ENCODE data around the gene ARHGAP26. TPM values are rescaled to one million over a fixed set of nuclear protein-coding genes. Genes with fewer than 3 reads are reported as not detected.

Gene ARHGAP26
- total RNA-seq, 4 donors from 2014 or later: 28.2 to 52.3 (median 37.9) TPM

DNA sequence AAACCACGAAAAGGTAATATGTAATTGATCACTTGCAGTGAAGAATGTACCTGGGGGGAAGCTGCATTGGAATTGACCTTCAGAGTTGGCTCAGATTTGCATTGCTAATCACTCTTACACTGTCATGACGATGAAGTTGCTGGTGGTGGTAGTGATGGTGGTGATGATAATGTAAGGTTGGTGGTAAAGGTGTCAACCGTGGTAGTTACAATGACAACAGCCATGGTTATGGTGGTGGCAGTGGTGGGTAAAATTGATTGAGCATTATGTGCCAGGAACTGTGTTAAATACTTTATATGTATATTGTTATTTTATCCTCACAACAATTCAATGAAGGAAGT is 350.9 kb downstream of the ARHGAP26 start:
- Histone ChIP-seq H3K4me1 (peaks cover 0 to 6% of the 10 kb centered on the region in 2 donors), H3K4me3 (replicated peaks in 1 of 3) (no peak overlapping the region), H3K9me3 (no peaks in the 10 kb centered on the region), H3K27ac (no peak overlapping the region), H3K27me3 (no peaks in the 10 kb centered on the region), H3K36me3 (no peaks in the 10 kb centered on the region)
- no peak for DNase-seq
- intact Hi-C loops (cut with DNase I): no loop called here
- 94% methylated on average over 3 of the region's 3 CpGs for WGBS, 2 donors
- no peak for TF ChIP-seq POLR2A (IDR thresholded peaks at IDR 0.05)
- TF ChIP-seq, protein P1, sequence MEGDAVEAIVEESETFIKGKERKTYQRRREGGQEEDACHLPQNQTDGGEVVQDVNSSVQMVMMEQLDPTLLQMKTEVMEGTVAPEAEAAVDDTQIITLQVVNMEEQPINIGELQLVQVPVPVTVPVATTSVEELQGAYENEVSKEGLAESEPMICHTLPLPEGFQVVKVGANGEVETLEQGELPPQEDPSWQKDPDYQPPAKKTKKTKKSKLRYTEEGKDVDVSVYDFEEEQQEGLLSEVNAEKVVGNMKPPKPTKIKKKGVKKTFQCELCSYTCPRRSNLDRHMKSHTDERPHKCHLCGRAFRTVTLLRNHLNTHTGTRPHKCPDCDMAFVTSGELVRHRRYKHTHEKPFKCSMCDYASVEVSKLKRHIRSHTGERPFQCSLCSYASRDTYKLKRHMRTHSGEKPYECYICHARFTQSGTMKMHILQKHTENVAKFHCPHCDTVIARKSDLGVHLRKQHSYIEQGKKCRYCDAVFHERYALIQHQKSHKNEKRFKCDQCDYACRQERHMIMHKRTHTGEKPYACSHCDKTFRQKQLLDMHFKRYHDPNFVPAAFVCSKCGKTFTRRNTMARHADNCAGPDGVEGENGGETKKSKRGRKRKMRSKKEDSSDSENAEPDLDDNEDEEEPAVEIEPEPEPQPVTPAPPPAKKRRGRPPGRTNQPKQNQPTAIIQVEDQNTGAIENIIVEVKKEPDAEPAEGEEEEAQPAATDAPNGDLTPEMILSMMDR (IDR thresholded peaks at IDR 0.05): no peak

DNA sequence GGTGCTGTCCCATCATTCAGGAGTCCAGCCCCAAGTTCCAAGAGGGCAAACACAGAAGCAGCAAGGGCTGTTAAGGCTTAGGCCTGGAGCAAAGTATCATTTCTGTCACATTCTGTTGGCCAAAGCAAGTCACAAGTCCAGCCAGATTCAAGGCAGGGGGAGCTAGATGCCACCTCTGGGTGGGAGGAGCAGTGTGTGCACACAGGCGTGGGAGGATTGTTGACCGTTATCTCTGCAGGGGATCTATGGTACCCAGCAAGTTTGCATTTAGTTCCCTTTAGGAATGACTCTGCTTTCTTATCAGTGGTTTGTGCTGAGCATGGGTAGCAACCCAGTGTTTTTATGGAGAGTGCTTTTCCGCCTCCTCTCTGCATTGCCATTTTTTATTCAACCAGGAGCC is 354.4 kb downstream of the ARHGAP26 start:
- no peak overlapping the region for H3K27ac ChIP-seq
- no peak overlapping the region for H3K4me3 ChIP-seq (replicated peaks in 1 of 3)
- no peak for TF ChIP-seq POLR2A (IDR thresholded peaks at IDR 0.05)
- TF ChIP-seq, protein P1 (IDR thresholded peaks at IDR 0.05): no peak
- 81 to 93% methylated on average over 3 of the region's 3 CpGs for WGBS, 2 donors
- no peaks in the 10 kb centered on the region for H3K36me3 ChIP-seq
- no peaks in the 10 kb centered on the region for H3K27me3 ChIP-seq
- no peaks in the 10 kb centered on the region for H3K9me3 ChIP-seq
- intact Hi-C loops (cut with DNase I): no loop called here
- peaks cover 0 to 8% of the 10 kb centered on the region in 2 donors for H3K4me1 ChIP-seq
- no peak for DNase-seq

DNA sequence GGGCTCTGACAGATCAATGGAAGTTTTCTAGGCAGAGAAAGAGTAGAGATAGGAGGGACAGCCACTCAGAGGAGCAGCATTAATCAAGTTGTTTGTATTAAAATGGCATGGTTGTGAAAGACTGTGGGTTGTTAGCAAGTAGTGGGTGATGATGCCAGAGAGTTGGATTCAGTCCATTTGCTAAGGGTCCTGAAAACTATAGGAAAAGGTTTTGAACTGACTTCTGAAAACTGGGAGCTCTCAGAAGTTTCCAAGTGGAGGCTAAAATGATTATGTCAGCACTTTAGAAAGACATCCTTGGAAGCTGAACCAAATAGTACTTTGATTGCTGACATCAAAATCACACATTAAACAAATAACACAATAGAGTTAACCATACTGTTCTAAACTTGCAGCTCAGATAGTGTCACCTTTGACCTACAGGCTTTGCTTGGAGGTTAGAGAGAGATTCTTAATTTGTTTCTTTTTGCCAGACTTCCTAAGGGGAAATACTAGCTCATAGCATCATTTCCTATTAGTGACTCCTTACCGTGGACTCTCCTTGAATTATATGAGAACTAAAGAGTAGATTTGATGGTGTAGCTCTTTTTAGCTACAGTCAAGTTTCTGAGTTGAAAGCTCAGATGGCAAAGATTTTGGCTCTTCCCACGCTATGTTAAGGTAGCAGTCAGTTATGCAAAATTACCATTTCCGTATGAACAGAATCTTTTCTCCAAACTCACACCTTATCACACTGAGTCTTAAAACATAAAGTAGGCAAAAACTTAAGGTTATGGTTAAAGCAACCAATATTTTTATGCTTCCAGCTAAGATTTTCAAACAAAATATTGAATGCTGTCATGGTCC is 356.2 kb downstream of the ARHGAP26 start:
- Histone ChIP-seq H3K27ac (no peak overlapping the region), H3K9me3 (no peaks in the 10 kb centered on the region), H3K4me3 (replicated peaks in 1 of 3) (no peak overlapping the region), H3K4me1 (peaks cover 0 to 8% of the 10 kb centered on the region in 2 donors), H3K27me3 (no peaks in the 10 kb centered on the region), H3K36me3 (no peaks in the 10 kb centered on the region)
- TF ChIP-seq, protein P1 (IDR thresholded peaks at IDR 0.05): no peak
- no peak for TF ChIP-seq POLR2A (IDR thresholded peaks at IDR 0.05)
- DNase-seq: no peak
- WGBS, 2 donors: 77 to 80% methylated on average over 3 of the region's 3 CpGs
- intact Hi-C loops (cut with DNase I): no loop called here

DNA sequence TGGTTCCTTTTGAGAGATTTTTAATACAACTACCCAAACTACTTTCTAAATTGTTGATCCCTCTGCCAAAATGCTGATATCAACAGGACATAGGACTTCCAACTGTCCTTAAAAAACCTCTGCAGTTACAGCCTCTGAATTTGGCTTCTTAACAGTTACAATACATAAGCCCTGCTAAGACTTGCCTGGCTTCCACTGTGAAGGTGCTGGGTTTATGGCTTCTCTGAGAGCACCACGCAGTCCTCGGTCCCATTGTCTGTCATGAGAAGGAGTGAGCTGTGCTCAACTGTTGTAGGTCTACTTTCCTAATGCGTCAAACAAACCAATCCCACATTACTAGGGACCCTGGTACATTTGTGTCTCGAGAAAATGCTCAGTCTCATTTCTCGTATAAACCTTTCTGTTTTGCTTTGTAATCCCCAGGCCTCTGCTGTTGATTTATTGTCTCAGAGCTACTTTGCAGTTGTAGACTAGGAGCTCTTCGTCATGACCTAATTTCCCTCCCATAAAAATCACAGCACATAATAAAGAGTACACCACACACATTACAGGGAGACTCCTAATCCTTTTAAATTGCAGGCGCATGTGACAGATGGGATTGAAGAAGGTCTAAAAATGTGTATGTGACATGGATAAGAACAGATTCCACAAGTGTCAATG is 358.4 kb downstream of the ARHGAP26 start:
- 88 to 90% methylated on average over 7 of the region's 7 CpGs for whole genome bisulfite sequencing, 2 donors

More for the DNA sequence above, 358.4 kb downstream of the ARHGAP26 start:
- H3K27me3 ChIP-seq: no peaks in the 10 kb centered on the region
- intact Hi-C loops (cut with DNase I): no loop called here
- H3K27ac ChIP-seq: no peak overlapping the region
- peaks cover 0 to 8% of the 10 kb centered on the region in 2 donors for H3K4me1 ChIP-seq
- H3K9me3 ChIP-seq: no peaks in the 10 kb centered on the region
- TF ChIP-seq POLR2A (IDR thresholded peaks at IDR 0.05): no peak
- TF ChIP-seq, protein P1 (IDR thresholded peaks at IDR 0.05): no peak
- DNase-seq: no peak
- no peaks in the 10 kb centered on the region for H3K36me3 ChIP-seq
- no peak overlapping the region for H3K4me3 ChIP-seq (replicated peaks in 1 of 3)
